GM18870 (cell line): Measurements from ENCODE around the gene SFSWAP.
"Not testable (repeated sequence)": the region's sequence is repeated elsewhere in the genome, so short reads cannot be mapped to it uniquely, and the experiment has no call there.

ENCODE experiments used
- ATAC-seq: cut with Tn5 transposase; IDR thresholded peaks from one replicate; pipeline ENCODE4 v1.9.1; 2021; ENCODE audit warnings: moderate library complexity; ENCODE audit not compliant: unreplicated experiment

Gene SFSWAP

GRCh38 chr12:131710464-131711457, at the start of gene SFSWAP:
TSS of gene SFSWAP (plus strand) at chr12:131711090. CDS start at chr12:131711230, 140 bp downstream.
- ATAC-seq = peak; percentile 85

- not testable (repeated sequence) for ATAC-seq
Measured at GRCh38 chr12:131661170-131661985, 49.5 kb upstream of the SFSWAP start.

- not testable (repeated sequence) for ATAC-seq
Measured at GRCh38 chr12:131661986-131662288, 49.0 kb upstream of the SFSWAP start.

- ATAC-seq = not testable (repeated sequence)
Measured at GRCh38 chr12:131662346-131662745, 48.5 kb upstream of the SFSWAP start.

GRCh38 chr12:131665666-131666065, 45.2 kb upstream of the SFSWAP start:
- ATAC-seq = not testable (repeated sequence)

- ATAC-seq = not testable (repeated sequence)
Measured at GRCh38 chr12:131666486-131666885, 44.4 kb upstream of the SFSWAP start.

GRCh38 chr12:131666978-131667601, 43.8 kb upstream of the SFSWAP start:
- not testable (repeated sequence) for ATAC-seq

- no peak for ATAC-seq
Measured at GRCh38 chr12:131671276-131671675, 39.6 kb upstream of the SFSWAP start.

- ATAC-seq = no peak
Measured at GRCh38 chr12:131671871-131672270, 39.0 kb upstream of the SFSWAP start.

GRCh38 chr12:131672311-131672940, 38.5 kb upstream of the SFSWAP start:
- no peak for ATAC-seq

- ATAC-seq = no peak
Measured at GRCh38 chr12:131672941-131673887, 37.7 kb upstream of the SFSWAP start.

- ATAC-seq = no peak
Measured at GRCh38 chr12:131673888-131674257, 37.0 kb upstream of the SFSWAP start.

- no peak for ATAC-seq
Measured at GRCh38 chr12:131674373-131674772, 36.5 kb upstream of the SFSWAP start.

GRCh38 chr12:131675126-131676080, 35.5 kb upstream of the SFSWAP start:
- ATAC-seq = no peak

- no peak for ATAC-seq
Measured at GRCh38 chr12:131676544-131676943, 34.3 kb upstream of the SFSWAP start.

- ATAC-seq = not testable (repeated sequence)
Measured at GRCh38 chr12:131677067-131677466, 33.8 kb upstream of the SFSWAP start.

GRCh38 chr12:131677699-131678098, 33.2 kb upstream of the SFSWAP start:
- no peak for ATAC-seq

- ATAC-seq = not testable (repeated sequence)
Measured at GRCh38 chr12:131678389-131679181, 32.3 kb upstream of the SFSWAP start.
